COLO829 (cell line): ENCODE measurements around the gene RAB11FIP4.

Experiments
- DNase-seq: peaks from one replicate; pipeline ENCODE4 v3.0.0; 2012; ENCODE audit warnings: low spot score

The RAB11FIP4 gene

GRCh38 chr17:31487648-31488263 lies 96.3 kb downstream of the RAB11FIP4 start:
- peak; percentile 86 for DNase-seq

- no peak for DNase-seq
Measured at GRCh38 chr17:31488264-31488981, 96.9 kb downstream of the RAB11FIP4 start.

- no peak for DNase-seq
Measured at GRCh38 chr17:31488982-31489294, 97.5 kb downstream of the RAB11FIP4 start.

GRCh38 chr17:31489295-31490018 lies 98.0 kb downstream of the RAB11FIP4 start:
- DNase-seq, result no peak

- DNase-seq, result no peak
Measured at GRCh38 chr17:31490019-31490650, 98.7 kb downstream of the RAB11FIP4 start.

- DNase-seq, result no peak
Measured at GRCh38 chr17:31490671-31491375, 99.3 kb downstream of the RAB11FIP4 start.

- DNase-seq, result no peak
Measured at GRCh38 chr17:31491376-31492131, 100.1 kb downstream of the RAB11FIP4 start.

- no peak for DNase-seq
Measured at GRCh38 chr17:31492206-31492605, 100.7 kb downstream of the RAB11FIP4 start.

- no peak for DNase-seq
Measured at GRCh38 chr17:31492880-31493655, 101.6 kb downstream of the RAB11FIP4 start.

GRCh38 chr17:31493656-31494155 lies 102.2 kb downstream of the RAB11FIP4 start:
- no peak for DNase-seq

- no peak for DNase-seq
Measured at GRCh38 chr17:31494259-31495021, 103.0 kb downstream of the RAB11FIP4 start.

- DNase-seq, result no peak
Measured at GRCh38 chr17:31495022-31495885, 103.8 kb downstream of the RAB11FIP4 start.

- no peak for DNase-seq
Measured at GRCh38 chr17:31496097-31496496, 104.6 kb downstream of the RAB11FIP4 start.

- no peak for DNase-seq
Measured at GRCh38 chr17:31496601-31497000, 105.1 kb downstream of the RAB11FIP4 start.

- DNase-seq, result no peak
Measured at GRCh38 chr17:31497431-31497830, 106.0 kb downstream of the RAB11FIP4 start.

GRCh38 chr17:31497994-31498826 lies 106.7 kb downstream of the RAB11FIP4 start:
- DNase-seq, result no peak

- DNase-seq, result peak; percentile 66
Measured at GRCh38 chr17:31499771-31500554, 108.5 kb downstream of the RAB11FIP4 start.
